OCI-LY1 (cell line): Measurements from ENCODE around the gene IKZF1.

Experiments used
- EZH2 ChIP-seq: fragments of 200-600 bp; sonication (generic), shearing (Covaris generic); IDR thresholded peaks from 2 replicates; pipeline ENCODE4 v1.8.0; 2017; ENCODE audit warnings: borderline replicate concordance, mixed run types, mild to moderate bottlenecking, antibody characterized with exemption, low read length, moderate library complexity, mixed read lengths
- TF ChIP-seq, protein P1 (sequence below): fragments of 200-600 bp; sonication (generic), shearing (Covaris generic); IDR thresholded peaks from 2 replicates; pipeline ENCODE4 v1.5.1; 2017; ENCODE audit warnings: mild to moderate bottlenecking, antibody characterized with exemption, low read length, moderate library complexity, mixed read lengths

DNA sequence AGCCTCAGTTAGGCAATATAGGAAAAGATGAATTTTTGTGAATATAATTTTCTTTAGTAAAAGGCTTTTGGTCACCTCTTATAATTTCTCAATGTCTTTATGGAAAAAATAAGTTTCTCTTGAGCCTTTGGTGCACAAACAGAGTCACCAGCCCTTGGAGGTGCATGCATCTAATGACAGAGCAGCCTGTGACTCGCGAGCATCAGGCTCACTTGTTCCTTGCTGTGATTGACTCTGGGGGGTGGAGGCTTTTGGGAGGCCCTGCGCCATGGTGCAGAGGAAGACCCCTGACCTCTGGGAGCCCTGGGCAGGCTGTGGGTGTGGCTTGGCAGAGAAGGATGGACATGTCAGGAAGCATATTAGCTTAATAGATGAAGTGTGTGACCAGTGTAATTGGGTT lies 85.4 kb downstream of the IKZF1 start:
- TF ChIP-seq, protein P1, sequence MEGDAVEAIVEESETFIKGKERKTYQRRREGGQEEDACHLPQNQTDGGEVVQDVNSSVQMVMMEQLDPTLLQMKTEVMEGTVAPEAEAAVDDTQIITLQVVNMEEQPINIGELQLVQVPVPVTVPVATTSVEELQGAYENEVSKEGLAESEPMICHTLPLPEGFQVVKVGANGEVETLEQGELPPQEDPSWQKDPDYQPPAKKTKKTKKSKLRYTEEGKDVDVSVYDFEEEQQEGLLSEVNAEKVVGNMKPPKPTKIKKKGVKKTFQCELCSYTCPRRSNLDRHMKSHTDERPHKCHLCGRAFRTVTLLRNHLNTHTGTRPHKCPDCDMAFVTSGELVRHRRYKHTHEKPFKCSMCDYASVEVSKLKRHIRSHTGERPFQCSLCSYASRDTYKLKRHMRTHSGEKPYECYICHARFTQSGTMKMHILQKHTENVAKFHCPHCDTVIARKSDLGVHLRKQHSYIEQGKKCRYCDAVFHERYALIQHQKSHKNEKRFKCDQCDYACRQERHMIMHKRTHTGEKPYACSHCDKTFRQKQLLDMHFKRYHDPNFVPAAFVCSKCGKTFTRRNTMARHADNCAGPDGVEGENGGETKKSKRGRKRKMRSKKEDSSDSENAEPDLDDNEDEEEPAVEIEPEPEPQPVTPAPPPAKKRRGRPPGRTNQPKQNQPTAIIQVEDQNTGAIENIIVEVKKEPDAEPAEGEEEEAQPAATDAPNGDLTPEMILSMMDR: no peak
- no peak for TF ChIP-seq EZH2
